GM12878 (cell line): ENCODE measurements around the gene PHACTR3. TPM values are rescaled to one million over a fixed set of nuclear protein-coding genes. Genes with fewer than 3 reads are reported as not detected.

Source experiments
- ATAC-seq: fragments of 200-7000 bp; cut with Tn5 transposase; 3 replicates; pipeline ENCODE4 v1.9.1; 2020; ENCODE audit warnings: mild to moderate bottlenecking, moderate library complexity
- BruUV-seq: library from RNA; stranded (reverse); fragments of 400-500 nt; replicated peaks from 2 replicates; lab custom pipeline; 2021; lab: Mats Ljungman, UMichigan
- CTCF ChIA-PET: fragments of 300-600 bp; sonication (Branson Sonifier 250); formaldehyde crosslinking; extraction: SDS; loops from one replicate; lab custom pipeline; 2021; ENCODE audit warnings: inconsistent platforms; lab: Yijun Ruan, JAX
- POLR2A ChIA-PET: fragments of 350-600 bp; formaldehyde crosslinking; extraction: SDS; loops from one replicate; lab custom pipeline; 2021; ENCODE audit warnings: inconsistent platforms; lab: Charles Lee
- RAD21 ChIA-PET: fragments of 300-600 bp; sonication (Branson Sonifier 250); formaldehyde crosslinking; loops from one replicate; lab custom pipeline; 2023; ENCODE audit warnings: antibody characterized with exemption; ENCODE audit not compliant: unreplicated experiment; lab: Charles Lee
- SMC1A ChIA-PET: fragments of 300-600 bp; sonication (Branson Sonifier 250); formaldehyde crosslinking; loops from one replicate; lab custom pipeline; 2023; ENCODE audit not compliant: unreplicated experiment, uncharacterized antibody; lab: Charles Lee
- DNase-seq: peaks from one replicate; pipeline ENCODE4 v3.0.0-alpha.2; 2011; ENCODE audit warnings: low read depth, low spot score
- FAIRE-seq: peaks from 3 replicates; lab custom pipeline; 2011; peaks lifted over from hg19 to GRCh38; lab: Jason Lieb, UNC
- H2AFZ ChIP-seq: 2 replicates; pipeline ENCODE4 v1.6.0; 2011; ENCODE audit warnings: low read depth, low read length, control low read depth; ENCODE audit not compliant: control insufficient read depth
- H3K27ac ChIP-seq: 2 replicates; pipeline ENCODE4 v1.5.1; 2011; ENCODE audit warnings: control low read depth; ENCODE audit not compliant: control insufficient read depth, insufficient read depth
- H3K27me3 ChIP-seq, 2 experiments: replicated peaks in 1 of 2; 2 replicates each; pipeline versions ENCODE4 v1.6.0 to v1.6.1; 2011; ENCODE audit warnings: low read length in 1 of 2; ENCODE audit not compliant: control insufficient read depth in 2 of 2, insufficient read depth in 2 of 2
- H3K36me3 ChIP-seq, 2 experiments: 2 replicates each; pipeline ENCODE4 v1.5.1; 2011; ENCODE audit warnings: low read length in 1 of 2; ENCODE audit not compliant: control insufficient read depth in 2 of 2, insufficient read depth in 2 of 2
- H3K4me1 ChIP-seq: 2 replicates; pipeline ENCODE4 v1.6.1; 2011; ENCODE audit warnings: mild to moderate bottlenecking, low read length, moderate library complexity, mixed read lengths; ENCODE audit not compliant: control insufficient read depth, insufficient read depth
- H3K4me2 ChIP-seq: 2 replicates; pipeline ENCODE4 v1.6.0; 2011; ENCODE audit warnings: control low read depth; ENCODE audit not compliant: control insufficient read depth, insufficient read depth
- H3K4me3 ChIP-seq: fragments of 200-600 bp; sonication (generic); 2 replicates; pipeline ENCODE4 v1.5.1; 2016
- H3K79me2 ChIP-seq: 2 replicates; pipeline ENCODE4 v1.6.0; 2011; ENCODE audit warnings: low read length; ENCODE audit not compliant: control insufficient read depth, insufficient read depth
- H3K9ac ChIP-seq: 2 replicates; pipeline ENCODE4 v1.8.0; 2011; ENCODE audit warnings: low read length, control low read depth, mixed read lengths; ENCODE audit not compliant: control insufficient read depth, insufficient read depth
- H3K9me3 ChIP-seq: replicated peaks from 3 replicates; pipeline ENCODE4 v1.5.1; 2011; ENCODE audit warnings: mild to moderate bottlenecking, low read length; ENCODE audit not compliant: control insufficient read depth, insufficient read depth
- H4K20me1 ChIP-seq: 2 replicates; pipeline ENCODE4 v1.6.0; 2011; ENCODE audit not compliant: control insufficient read depth, insufficient read depth
- EED ChIP-seq: sonication (generic); IDR thresholded peaks from 2 replicates; pipeline ENCODE4 v1.6.1; 2016; ENCODE audit warnings: antibody characterized with exemption, low read depth
- FOXM1 ChIP-seq: IDR thresholded peaks from 2 replicates; pipeline ENCODE4 v1.6.1; 2012; ENCODE audit warnings: low read depth, mild to moderate bottlenecking, inconsistent platforms, low read length, moderate library complexity
- GABPA ChIP-seq: IDR thresholded peaks from 2 replicates; pipeline ENCODE4 v1.6.1; 2014; ENCODE audit warnings: antibody characterized with exemption, low read depth, mild to moderate bottlenecking, inconsistent platforms
- NR2C1 ChIP-seq: fragments of 450-650 bp; IDR thresholded peaks from 2 replicates; pipeline ENCODE4 v1.6.1; 2017; ENCODE audit warnings: antibody characterized with exemption, mild to moderate bottlenecking, moderate library complexity
- PAX5 ChIP-seq: IDR thresholded peaks from 2 replicates; pipeline ENCODE4 v1.6.1; 2011; ENCODE audit warnings: low read depth, low read length, borderline replicate concordance
- RBBP5 ChIP-seq: fragments of 200-600 bp; sonication (generic); conservative IDR thresholded peaks from 2 replicates; pipeline ENCODE4 v1.6.1; 2016
- WGBS: methylation state at CpG from one replicate; pipeline ENCODE4 v1.1.6; 2016; ENCODE audit warnings: low lambda C conversion rate; ENCODE audit not compliant: insufficient replicate concordance, insufficient coverage; ENCODE audit errors: missing lambda C conversion rate; 5-methylcytosine and 5-hydroxymethylcytosine counted together
- in situ Hi-C: fragments of 300-500 bp; cut with MboI; formaldehyde crosslinking; loops from 9 replicates; pipeline ENCODE4 v1.14.3; 2018; ENCODE audit warnings: mixed read lengths
- intact Hi-C: fragments of 100-400 bp; cut with micrococcal nuclease; formaldehyde crosslinking; loops from one replicate; pipeline ENCODE4 v1.14.2; 2022; ENCODE audit not compliant: unreplicated experiment
- polyA plus RNA-seq, 11 experiments: library from polyadenylated mRNA; depleted of rRNA in 4 of 11; unstranded in 6 of 11; stranded (reverse) in 5 of 11; fragments of >200 nt; fragmentation: Nextera tagmentation in 4 of 11; fragmentation: Illumina TruSeq in 1 of 11; extraction: Ambion mirVana in 4 of 11; extraction: Trizol in 1 of 11; gene quantifications; 1 replicate in 1 of 11; 2 replicates in 10 of 11; pipeline versions ENCODE4 v1.2.1 to v1.2.3, GENCODE V29; 2011 to 2016; ENCODE audit warnings: inconsistent platforms in 2 of 11, missing spikeins in 2 of 11, low read depth in 1 of 11
- total RNA-seq, 4 experiments: library from RNA; depleted of rRNA in 3 of 4; stranded (reverse); fragments of >200 nt in 3 of 4; fragmentation: Illumina TruSeq in 1 of 4; extraction: Trizol in 1 of 4; gene quantifications; 2 replicates each; pipeline versions ENCODE4 v1.2.1 to v1.2.3, GENCODE V29; 2013 to 2021
- TF ChIP-seq, protein P1 (sequence below): fragments of 450-650 bp; IDR thresholded peaks from 2 replicates; pipeline ENCODE4 v1.6.1; 2017; ENCODE audit warnings: mild to moderate bottlenecking, low read depth, inconsistent platforms; ENCODE audit not compliant: poor library complexity, severe bottlenecking
- TF ChIP-seq, protein P2 (sequence below): fragments of 450-650 bp; IDR thresholded peaks from 2 replicates; pipeline ENCODE4 v1.6.1; 2017; ENCODE audit warnings: antibody characterized with exemption, mild to moderate bottlenecking, moderate library complexity
- TF ChIP-seq, protein P3 (sequence below): fragments of 450-650 bp; formaldehyde crosslinking; IDR thresholded peaks from 2 replicates; pipeline ENCODE4 v1.4.0; 2020; ENCODE audit warnings: mild to moderate bottlenecking, moderate library complexity
- TF ChIP-seq, protein P4 (sequence below): fragments of 450-650 bp; IDR thresholded peaks from 2 replicates; pipeline ENCODE4 v1.6.1; 2017; ENCODE audit warnings: mild to moderate bottlenecking, moderate library complexity

The PHACTR3 gene
- total and polyA plus RNA-seq, 10 of the 15 experiments (the other 5 are each of a cell fraction or from before 2014, with no cell fraction given), result 0.17 to 2.7 (median 0.27) TPM; not detected in 1

DNA sequence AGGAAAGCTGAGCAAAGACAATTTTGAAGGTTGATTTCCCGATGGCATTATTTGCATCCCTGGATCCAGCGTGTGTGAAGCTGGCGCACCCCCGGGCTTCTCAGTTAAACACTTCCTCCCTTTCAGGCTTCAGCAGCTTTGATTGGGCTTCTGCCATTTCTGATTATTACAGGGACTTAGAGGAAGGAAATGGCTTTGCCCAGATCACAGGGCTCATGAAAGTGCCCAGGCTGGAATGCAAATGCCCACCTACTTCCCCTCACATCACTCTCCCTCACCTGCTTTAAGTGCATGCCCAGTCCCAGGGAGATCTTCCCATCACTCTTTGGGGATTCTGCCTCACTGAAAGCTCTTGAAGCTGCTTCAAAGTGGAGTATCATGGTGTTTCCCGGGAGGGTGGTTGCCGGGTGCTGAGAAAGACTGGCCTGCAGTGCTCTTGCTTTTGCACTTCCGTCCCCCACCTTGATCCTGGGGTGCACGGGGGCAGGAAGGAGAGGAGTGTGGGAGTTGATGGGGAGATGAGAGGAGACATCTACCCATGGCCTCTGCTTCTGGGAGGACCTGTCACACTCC lies 28.3 kb downstream of the PHACTR3 start:
- H3K4me3 ChIP-seq, result no peak overlapping the region
- H3K4me2 ChIP-seq, result no peak overlapping the region

More for the DNA sequence above, 28.3 kb downstream of the PHACTR3 start:
- Histone ChIP-seq H2AFZ (no peak overlapping the region), H3K79me2 (no peaks in the 10 kb centered on the region), H3K27ac (no peak overlapping the region), H4K20me1 (no peaks in the 10 kb centered on the region), H3K9ac (no peak overlapping the region), H3K4me1 (no peaks in the 10 kb centered on the region), H3K9me3 (no peaks in the 10 kb centered on the region), H3K36me3 (no peaks in the 10 kb centered on the region), H3K27me3 (no peaks in the 10 kb centered on the region)
- ATAC-seq, result no peak
- intact Hi-C loops, result no loop called here
- ChIA-PET RAD21 (no interaction called here), CTCF (no interaction called here), POLR2A (no interaction called here), SMC1A (no interaction called here)
- BruUV-seq, result no TSS peak
- DNase-seq, result no peak
- TF ChIP-seq FOXM1, result no peak
- TF ChIP-seq, protein P1, sequence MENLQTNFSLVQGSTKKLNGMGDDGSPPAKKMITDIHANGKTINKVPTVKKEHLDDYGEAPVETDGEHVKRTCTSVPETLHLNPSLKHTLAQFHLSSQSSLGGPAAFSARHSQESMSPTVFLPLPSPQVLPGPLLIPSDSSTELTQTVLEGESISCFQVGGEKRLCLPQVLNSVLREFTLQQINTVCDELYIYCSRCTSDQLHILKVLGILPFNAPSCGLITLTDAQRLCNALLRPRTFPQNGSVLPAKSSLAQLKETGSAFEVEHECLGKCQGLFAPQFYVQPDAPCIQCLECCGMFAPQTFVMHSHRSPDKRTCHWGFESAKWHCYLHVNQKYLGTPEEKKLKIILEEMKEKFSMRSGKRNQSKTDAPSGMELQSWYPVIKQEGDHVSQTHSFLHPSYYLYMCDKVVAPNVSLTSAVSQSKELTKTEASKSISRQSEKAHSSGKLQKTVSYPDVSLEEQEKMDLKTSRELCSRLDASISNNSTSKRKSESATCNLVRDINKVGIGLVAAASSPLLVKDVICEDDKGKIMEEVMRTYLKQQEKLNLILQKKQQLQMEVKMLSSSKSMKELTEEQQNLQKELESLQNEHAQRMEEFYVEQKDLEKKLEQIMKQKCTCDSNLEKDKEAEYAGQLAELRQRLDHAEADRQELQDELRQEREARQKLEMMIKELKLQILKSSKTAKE, result no peak
- TF ChIP-seq NR2C1, result no peak
- TF ChIP-seq, protein P2, sequence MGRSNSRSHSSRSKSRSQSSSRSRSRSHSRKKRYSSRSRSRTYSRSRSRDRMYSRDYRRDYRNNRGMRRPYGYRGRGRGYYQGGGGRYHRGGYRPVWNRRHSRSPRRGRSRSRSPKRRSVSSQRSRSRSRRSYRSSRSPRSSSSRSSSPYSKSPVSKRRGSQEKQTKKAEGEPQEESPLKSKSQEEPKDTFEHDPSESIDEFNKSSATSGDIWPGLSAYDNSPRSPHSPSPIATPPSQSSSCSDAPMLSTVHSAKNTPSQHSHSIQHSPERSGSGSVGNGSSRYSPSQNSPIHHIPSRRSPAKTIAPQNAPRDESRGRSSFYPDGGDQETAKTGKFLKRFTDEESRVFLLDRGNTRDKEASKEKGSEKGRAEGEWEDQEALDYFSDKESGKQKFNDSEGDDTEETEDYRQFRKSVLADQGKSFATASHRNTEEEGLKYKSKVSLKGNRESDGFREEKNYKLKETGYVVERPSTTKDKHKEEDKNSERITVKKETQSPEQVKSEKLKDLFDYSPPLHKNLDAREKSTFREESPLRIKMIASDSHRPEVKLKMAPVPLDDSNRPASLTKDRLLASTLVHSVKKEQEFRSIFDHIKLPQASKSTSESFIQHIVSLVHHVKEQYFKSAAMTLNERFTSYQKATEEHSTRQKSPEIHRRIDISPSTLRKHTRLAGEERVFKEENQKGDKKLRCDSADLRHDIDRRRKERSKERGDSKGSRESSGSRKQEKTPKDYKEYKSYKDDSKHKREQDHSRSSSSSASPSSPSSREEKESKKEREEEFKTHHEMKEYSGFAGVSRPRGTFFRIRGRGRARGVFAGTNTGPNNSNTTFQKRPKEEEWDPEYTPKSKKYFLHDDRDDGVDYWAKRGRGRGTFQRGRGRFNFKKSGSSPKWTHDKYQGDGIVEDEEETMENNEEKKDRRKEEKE, result no peak
- TF ChIP-seq, protein P3, sequence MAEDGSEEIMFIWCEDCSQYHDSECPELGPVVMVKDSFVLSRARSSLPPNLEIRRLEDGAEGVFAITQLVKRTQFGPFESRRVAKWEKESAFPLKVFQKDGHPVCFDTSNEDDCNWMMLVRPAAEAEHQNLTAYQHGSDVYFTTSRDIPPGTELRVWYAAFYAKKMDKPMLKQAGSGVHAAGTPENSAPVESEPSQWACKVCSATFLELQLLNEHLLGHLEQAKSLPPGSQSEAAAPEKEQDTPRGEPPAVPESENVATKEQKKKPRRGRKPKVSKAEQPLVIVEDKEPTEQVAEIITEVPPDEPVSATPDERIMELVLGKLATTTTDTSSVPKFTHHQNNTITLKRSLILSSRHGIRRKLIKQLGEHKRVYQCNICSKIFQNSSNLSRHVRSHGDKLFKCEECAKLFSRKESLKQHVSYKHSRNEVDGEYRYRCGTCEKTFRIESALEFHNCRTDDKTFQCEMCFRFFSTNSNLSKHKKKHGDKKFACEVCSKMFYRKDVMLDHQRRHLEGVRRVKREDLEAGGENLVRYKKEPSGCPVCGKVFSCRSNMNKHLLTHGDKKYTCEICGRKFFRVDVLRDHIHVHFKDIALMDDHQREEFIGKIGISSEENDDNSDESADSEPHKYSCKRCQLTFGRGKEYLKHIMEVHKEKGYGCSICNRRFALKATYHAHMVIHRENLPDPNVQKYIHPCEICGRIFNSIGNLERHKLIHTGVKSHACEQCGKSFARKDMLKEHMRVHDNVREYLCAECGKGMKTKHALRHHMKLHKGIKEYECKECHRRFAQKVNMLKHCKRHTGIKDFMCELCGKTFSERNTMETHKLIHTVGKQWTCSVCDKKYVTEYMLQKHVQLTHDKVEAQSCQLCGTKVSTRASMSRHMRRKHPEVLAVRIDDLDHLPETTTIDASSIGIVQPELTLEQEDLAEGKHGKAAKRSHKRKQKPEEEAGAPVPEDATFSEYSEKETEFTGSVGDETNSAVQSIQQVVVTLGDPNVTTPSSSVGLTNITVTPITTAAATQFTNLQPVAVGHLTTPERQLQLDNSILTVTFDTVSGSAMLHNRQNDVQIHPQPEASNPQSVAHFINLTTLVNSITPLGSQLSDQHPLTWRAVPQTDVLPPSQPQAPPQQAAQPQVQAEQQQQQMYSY (CRISPR knock-in tag), result no peak
- TF ChIP-seq EED, result no peak
- TF ChIP-seq GABPA, result no peak
- TF ChIP-seq PAX5, result no peak
- TF ChIP-seq, protein P4, sequence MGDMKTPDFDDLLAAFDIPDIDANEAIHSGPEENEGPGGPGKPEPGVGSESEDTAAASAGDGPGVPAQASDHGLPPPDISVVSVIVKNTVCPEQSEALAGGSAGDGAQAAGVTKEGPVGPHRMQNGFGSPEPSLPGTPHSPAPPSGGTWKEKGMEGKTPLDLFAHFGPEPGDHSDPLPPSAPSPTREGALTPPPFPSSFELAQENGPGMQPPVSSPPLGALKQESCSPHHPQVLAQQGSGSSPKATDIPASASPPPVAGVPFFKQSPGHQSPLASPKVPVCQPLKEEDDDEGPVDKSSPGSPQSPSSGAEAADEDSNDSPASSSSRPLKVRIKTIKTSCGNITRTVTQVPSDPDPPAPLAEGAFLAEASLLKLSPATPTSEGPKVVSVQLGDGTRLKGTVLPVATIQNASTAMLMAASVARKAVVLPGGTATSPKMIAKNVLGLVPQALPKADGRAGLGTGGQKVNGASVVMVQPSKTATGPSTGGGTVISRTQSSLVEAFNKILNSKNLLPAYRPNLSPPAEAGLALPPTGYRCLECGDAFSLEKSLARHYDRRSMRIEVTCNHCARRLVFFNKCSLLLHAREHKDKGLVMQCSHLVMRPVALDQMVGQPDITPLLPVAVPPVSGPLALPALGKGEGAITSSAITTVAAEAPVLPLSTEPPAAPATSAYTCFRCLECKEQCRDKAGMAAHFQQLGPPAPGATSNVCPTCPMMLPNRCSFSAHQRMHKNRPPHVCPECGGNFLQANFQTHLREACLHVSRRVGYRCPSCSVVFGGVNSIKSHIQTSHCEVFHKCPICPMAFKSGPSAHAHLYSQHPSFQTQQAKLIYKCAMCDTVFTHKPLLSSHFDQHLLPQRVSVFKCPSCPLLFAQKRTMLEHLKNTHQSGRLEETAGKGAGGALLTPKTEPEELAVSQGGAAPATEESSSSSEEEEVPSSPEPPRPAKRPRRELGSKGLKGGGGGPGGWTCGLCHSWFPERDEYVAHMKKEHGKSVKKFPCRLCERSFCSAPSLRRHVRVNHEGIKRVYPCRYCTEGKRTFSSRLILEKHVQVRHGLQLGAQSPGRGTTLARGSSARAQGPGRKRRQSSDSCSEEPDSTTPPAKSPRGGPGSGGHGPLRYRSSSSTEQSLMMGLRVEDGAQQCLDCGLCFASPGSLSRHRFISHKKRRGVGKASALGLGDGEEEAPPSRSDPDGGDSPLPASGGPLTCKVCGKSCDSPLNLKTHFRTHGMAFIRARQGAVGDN, result no peak
- TF ChIP-seq RBBP5, result no peak
- WGBS, result 55% methylated on average over 7 of the region's 8 CpGs
- in situ Hi-C loops, result no loop called here
- no peak for FAIRE-seq
